HG03571 (cell line): Measurements from ENCODE around the gene GRIK4.
"Not testable (repeated sequence)": the region's sequence is repeated elsewhere in the genome, so short reads cannot be mapped to it uniquely, and the experiment has no call there.

ENCODE experiments used
- ATAC-seq: cut with Tn5 transposase; IDR thresholded peaks from one replicate; pipeline ENCODE4 v1.9.1; 2021; ENCODE audit not compliant: unreplicated experiment

Gene GRIK4

DNA sequence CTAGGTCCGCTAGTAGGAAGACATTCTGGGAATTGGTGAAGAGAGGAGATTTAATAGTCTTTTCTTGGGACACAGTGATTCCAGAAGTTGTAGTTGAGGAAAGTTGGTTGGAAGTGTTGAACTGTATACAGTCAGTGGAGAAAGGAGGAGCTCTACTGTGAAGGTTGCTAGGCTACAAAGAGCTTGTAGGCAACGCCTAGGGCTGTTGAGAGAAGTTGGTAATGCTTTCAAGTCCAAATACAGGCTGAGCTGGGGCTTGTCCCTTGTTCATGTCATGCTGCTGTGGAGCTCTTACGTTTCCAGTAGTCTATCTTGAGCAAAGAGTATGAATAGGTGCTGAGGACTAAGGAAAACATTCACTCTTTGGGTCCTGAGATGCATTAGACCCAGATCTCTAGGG, 513.4 kb downstream of the GRIK4 start:
- no peak for ATAC-seq

DNA sequence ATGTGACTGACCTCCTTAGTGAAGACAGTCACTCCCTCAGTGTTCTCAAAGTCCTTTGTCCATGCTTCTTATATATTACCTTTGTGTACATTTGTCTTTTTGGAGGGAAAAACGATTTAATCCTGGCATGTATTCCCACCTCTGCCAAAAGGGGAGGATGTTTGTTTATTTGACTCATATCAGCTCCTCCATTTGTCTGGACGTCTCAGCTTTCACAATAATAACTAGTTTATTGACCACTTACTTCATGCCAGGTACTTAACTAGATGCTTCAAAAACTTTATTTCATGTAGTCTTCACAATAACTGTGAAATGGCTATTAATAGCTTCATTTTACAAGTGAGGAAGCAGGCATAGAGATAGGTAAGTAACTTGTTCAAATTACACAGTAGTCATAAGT, 517.6 kb downstream of the GRIK4 start:
- no peak for ATAC-seq

DNA sequence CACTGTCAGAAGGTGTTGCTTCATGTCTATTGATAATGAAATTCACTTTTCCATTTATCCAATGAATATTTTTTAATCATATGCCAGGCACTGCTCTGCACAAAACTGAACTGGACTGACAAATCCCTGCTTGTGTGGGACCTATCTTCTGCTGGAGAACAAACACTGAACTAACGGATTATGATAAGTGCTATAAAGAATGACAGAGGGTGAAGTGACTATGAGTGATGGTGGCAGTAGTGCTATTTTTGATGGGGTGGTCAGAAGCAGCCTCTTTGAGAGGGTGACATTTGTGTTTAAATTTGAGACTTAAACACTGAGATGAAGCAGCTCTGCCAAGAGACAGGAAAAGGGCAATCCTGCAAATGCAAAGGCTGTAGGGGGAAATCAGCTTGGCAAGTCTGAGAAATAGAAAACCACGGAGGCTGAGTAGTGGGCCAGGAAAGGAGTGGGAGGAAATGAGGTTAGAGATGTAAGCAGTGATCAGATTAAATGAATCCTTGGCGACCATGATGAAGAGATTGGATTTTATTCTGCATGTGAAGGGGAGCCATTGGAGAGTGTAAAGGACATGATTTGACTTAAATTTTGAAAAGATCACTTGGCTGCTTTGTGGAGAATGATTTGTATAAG, 518.4 kb downstream of the GRIK4 start:
- ATAC-seq = no peak

DNA sequence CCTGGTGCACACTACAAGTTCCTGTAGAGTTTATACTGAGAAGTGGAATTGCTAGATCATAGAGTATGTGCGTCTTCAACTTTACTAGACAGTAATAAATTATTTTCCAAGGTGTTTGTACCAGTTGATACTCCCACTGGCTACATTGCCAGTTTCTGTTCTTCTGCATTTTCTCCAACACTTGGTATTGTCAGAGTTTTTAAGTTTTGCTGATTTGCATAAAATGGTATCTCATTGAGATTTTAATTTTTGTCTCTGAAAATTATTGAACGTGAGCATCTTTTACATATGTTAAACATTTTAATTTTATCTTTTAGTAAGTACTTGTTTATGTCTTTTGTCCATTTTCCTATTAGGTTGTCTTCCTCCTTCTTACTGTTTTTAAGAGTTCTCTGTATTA, 519.6 kb downstream of the GRIK4 start:
- no peak for ATAC-seq

DNA sequence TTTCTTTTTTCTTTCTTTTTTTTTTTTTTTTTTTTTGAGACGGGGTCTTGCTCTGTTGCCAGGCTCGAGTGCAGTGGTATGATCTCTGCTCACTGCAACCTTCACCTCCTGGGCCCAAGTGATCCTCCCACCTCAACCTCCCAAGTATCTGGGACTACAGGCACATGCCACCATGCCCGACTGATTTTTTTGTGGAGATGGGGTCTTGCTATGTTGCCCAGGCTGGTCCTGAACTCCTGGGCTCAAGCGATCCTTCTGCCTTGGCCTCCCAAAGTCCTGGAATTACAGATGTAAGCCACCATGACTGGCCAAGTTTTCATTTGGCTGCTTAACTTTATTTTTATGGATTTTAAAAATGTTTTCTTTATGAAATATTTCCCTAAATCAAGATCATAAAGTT, 520.1 kb downstream of the GRIK4 start:
- not testable (repeated sequence) for ATAC-seq

DNA sequence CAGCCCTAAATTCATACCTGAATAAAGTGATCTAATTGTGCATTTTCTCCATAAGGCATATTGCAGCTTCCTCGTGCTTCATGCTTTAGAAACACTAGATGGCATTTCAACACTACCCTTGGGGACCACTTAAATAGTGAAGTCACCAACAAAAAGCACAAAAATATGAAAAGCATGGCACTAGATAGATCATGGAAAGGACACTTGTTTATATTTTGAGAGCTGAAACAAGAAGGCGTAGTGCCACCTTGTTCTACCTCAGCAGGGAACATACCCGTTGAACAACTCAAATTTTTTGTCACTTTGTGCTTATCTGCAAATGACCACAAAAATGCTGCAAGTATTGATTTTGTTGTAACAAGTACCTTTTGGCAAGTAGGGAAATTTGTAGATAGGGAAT, 521.0 kb downstream of the GRIK4 start:
- ATAC-seq = no peak

DNA sequence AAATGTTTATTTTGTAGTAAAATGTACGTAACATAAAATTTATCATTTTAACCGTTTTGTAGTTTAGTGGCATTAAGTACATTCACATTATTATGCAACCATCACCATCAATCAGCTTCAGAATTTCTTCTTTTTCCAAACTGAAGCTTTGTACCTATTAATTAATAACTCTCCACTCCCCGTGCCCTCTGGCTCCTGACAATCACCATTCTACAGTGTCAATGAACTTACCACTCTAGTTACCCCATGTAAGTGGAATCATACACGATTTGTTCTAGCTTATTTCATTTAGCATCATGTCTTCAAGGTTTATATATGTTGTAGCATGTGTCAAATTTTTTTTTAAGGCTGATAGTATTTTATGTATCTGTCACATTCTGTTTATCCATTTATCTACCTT, 522.1 kb downstream of the GRIK4 start:
- no peak for ATAC-seq

DNA sequence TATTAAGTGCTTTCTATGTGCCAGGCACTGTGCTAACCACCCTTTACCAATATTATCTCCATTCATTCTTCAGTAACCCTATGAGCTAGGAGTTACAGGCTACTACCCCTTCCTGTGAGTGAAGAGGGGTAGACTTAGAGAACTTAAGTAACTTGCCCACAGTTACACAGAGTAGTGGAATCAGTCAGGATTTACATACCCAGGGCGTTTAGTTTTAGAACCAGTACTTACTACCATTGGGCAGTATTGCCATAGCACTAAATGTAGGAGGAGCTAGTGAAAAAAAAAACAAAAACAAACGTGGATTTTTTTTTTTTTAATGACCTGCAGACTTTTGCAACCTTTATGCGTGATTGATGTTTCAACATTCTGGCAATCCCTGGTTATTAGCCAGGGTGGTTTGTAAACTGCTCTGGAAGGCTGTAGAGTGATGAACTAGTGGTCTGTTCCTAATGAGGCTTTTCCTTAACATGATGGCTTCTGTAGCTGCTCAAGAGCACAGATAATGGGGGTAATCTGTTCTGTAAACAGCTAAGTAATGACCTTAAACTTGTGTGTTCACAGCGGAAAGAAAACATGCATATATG, 523.7 kb downstream of the GRIK4 start:
- no peak for ATAC-seq

DNA sequence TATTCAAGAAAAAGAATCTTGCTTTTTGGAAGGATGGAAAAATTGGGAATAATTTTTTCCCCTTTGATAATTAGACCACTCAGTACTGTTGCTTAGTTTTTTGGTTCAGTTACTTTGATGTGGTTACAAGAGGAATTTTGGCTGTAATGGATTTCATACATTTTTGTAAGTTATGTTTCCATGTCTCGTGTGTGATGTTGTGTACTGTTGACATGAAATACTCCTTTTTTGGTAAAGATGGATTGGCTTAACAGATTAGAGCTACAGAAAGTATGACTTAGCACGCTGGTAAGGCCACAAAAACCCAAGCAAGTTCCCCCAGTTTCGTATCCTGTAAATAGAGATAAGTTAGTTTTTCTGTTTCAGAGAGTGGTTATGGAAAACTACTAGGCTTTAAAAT, 524.2 kb downstream of the GRIK4 start:
- no peak for ATAC-seq

DNA sequence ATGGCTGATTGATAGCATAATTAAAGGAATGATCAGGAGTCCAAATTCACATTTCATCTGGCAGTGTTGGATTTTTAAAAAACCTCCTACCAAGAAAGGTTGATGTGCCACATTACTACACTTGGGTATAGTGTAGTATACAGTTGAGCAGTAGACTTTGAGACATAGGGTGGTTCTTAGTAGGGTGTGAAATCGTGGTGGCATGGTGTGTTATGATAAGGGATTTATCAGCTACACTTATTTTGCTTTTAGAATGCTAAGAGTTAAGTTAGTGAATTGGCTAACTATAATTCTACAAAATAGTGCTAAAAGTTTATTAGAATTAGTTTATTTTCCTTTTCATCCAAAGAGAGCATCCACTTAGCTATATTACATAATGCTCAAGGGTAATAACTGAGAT, 525.5 kb downstream of the GRIK4 start:
- ATAC-seq = no peak
